ENCODE results near the gene RNF130.

DNA sequence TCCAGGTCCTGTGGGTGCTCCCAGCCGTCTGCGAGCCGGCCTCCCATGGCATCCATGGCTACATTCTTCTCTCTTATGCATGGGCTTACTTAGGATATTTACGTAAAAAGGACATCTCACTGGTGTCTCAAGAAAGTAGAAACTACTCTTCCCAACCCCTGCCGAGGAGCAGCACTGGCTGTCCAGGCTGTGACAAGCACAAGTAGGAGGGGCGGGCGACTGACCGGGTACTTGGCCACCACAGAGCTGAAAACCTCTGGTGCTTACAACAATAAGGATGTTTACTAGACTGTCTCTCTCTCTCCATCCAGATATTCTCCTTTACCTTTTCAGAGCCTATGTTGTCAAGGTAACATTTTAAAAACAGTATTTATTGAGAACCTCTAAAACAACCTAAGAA is 107.5 kb downstream of the RNF130 start:
- TF ChIP-seq, protein P1, sequence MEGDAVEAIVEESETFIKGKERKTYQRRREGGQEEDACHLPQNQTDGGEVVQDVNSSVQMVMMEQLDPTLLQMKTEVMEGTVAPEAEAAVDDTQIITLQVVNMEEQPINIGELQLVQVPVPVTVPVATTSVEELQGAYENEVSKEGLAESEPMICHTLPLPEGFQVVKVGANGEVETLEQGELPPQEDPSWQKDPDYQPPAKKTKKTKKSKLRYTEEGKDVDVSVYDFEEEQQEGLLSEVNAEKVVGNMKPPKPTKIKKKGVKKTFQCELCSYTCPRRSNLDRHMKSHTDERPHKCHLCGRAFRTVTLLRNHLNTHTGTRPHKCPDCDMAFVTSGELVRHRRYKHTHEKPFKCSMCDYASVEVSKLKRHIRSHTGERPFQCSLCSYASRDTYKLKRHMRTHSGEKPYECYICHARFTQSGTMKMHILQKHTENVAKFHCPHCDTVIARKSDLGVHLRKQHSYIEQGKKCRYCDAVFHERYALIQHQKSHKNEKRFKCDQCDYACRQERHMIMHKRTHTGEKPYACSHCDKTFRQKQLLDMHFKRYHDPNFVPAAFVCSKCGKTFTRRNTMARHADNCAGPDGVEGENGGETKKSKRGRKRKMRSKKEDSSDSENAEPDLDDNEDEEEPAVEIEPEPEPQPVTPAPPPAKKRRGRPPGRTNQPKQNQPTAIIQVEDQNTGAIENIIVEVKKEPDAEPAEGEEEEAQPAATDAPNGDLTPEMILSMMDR (IDR thresholded peaks at IDR 0.05 in 4 of 5, conservative IDR thresholded peaks at IDR 0.05 in 1 of 5) = no peak
- TF ChIP-seq POLR2A (IDR thresholded peaks at IDR 0.05) = no peak

Measured in gastrocnemius medialis (tissue), 4 donors.